ENCODE results near the gene TFEB.

Gene TFEB

GRCh38 chr6:41642090-41642959 lies 93.1 kb downstream of the TFEB start:
- Histone ChIP-seq H3K27me3 (ENCODE audit: insufficient read depth, poor library complexity, severe bottlenecking) (peaks cover 34% of the 10 kb centered on the region), H3K27ac (replicated peaks) (no peak overlapping the region), H3K4me3 (replicated peaks; ENCODE audit: insufficient read depth, low read length) (no peak overlapping the region)
- no peak for TF ChIP-seq POLR2AphosphoS5 (IDR thresholded peaks at IDR 0.05; ENCODE audit: low read depth)
- no peak for TF ChIP-seq REST (IDR thresholded peaks at IDR 0.05; ENCODE audit: insufficient replicate concordance, low read depth)
- TF ChIP-seq CTCF (IDR thresholded peaks at IDR 0.05; ENCODE audit: insufficient read depth, low read length), result no peak
- no peak for TF ChIP-seq SPI1 (IDR thresholded peaks at IDR 0.05; ENCODE audit: borderline replicate concordance, low read depth)
- no peak for TF ChIP-seq GABPA (IDR thresholded peaks at IDR 0.05; ENCODE audit: low read depth)
- DNase-seq (ENCODE audit: low read depth in 1 of 2, low spot score in 1 of 2), result no peak

- H3K4me3 ChIP-seq (replicated peaks; ENCODE audit: insufficient read depth, low read length), result no peak overlapping the region
- TF ChIP-seq CTCF (IDR thresholded peaks at IDR 0.05; ENCODE audit: insufficient read depth, low read length) (no peak), SPI1 (IDR thresholded peaks at IDR 0.05; ENCODE audit: borderline replicate concordance, low read depth) (no peak), GABPA (IDR thresholded peaks at IDR 0.05; ENCODE audit: low read depth) (no peak), POLR2AphosphoS5 (IDR thresholded peaks at IDR 0.05; ENCODE audit: low read depth) (no peak), REST (IDR thresholded peaks at IDR 0.05; ENCODE audit: insufficient replicate concordance, low read depth) (no peak)
- H3K27me3 ChIP-seq (ENCODE audit: insufficient read depth, poor library complexity, severe bottlenecking), result peaks cover 36% of the 10 kb centered on the region
- H3K27ac ChIP-seq (replicated peaks), result no peak overlapping the region
- DNase-seq (ENCODE audit: low read depth in 1 of 2, low spot score in 1 of 2), result no peak
These were observed 94.0 kb downstream of the TFEB start for GRCh38 chr6:41641352-41641925.

GRCh38 chr6:41640426-41640825 lies 95.0 kb downstream of the TFEB start:
- no peak overlapping the region for H3K27ac ChIP-seq (replicated peaks)
- no peak for DNase-seq (ENCODE audit: low read depth in 1 of 2, low spot score in 1 of 2)
- TF ChIP-seq SPI1 (IDR thresholded peaks at IDR 0.05; ENCODE audit: borderline replicate concordance, low read depth), result no peak
- no peak for TF ChIP-seq POLR2AphosphoS5 (IDR thresholded peaks at IDR 0.05; ENCODE audit: low read depth)
- no peak for TF ChIP-seq CTCF (IDR thresholded peaks at IDR 0.05; ENCODE audit: insufficient read depth, low read length)
- no peak for TF ChIP-seq REST (IDR thresholded peaks at IDR 0.05; ENCODE audit: insufficient replicate concordance, low read depth)
- no peak for TF ChIP-seq GABPA (IDR thresholded peaks at IDR 0.05; ENCODE audit: low read depth)
- H3K4me3 ChIP-seq (replicated peaks; ENCODE audit: insufficient read depth, low read length), result no peak overlapping the region
- peaks cover 36% of the 10 kb centered on the region for H3K27me3 ChIP-seq (ENCODE audit: insufficient read depth, poor library complexity, severe bottlenecking)
